OCI-LY3 (cell line): ENCODE results near the gene STK32B.

Experiments used
- H2AFZ ChIP-seq: fragments of 200-600, 300-600 bp; shearing (Covaris generic); 2 replicates; pipeline ENCODE4 v1.6.0; 2014; ENCODE audit warnings: antibody characterized with exemption, low read depth, low read length
- H3K27ac ChIP-seq: fragments of 200-600, 300-600 bp; sonication (generic); 2 replicates; pipeline ENCODE4 v1.5.1; 2014; ENCODE audit warnings: mild to moderate bottlenecking, low read length, moderate library complexity, mixed read lengths
- H3K27me3 ChIP-seq: fragments of 200-600, 300-600 bp; sonication (generic); 2 replicates; pipeline ENCODE4 v1.6.1; 2014; ENCODE audit warnings: low read depth, low read length, mixed read lengths
- H3K36me3 ChIP-seq: fragments of 200-600, 300-600 bp; sonication (generic); replicated peaks from 2 replicates; pipeline ENCODE3; 2014; ENCODE audit warnings: low read depth, low read length, mixed read lengths
- H3K4me1 ChIP-seq: fragments of 300-600, 200-600 bp; sonication (generic); 2 replicates; pipeline ENCODE4 v1.6.1; 2014; ENCODE audit warnings: low read length, mixed read lengths
- H3K4me2 ChIP-seq: fragments of 200-600, 300-600 bp; sonication (generic); 2 replicates; pipeline ENCODE4 v1.6.1; 2014; ENCODE audit warnings: low read length, mixed read lengths
- H3K4me3 ChIP-seq: fragments of 300-600, 200-600 bp; sonication (generic); 2 replicates; pipeline ENCODE4 v1.5.1; 2014; ENCODE audit warnings: antibody characterized with exemption, mild to moderate bottlenecking, low read length, moderate library complexity
- H3K79me2 ChIP-seq: fragments of 300-600, 200-600 bp; shearing (Covaris generic); 2 replicates; pipeline ENCODE4 v1.6.1; 2014; ENCODE audit warnings: mild to moderate bottlenecking, low read length, mixed read lengths
- H3K9ac ChIP-seq: fragments of 300-600, 200-600 bp; shearing (Covaris generic); 2 replicates; pipeline ENCODE4 v1.6.0; 2014; ENCODE audit warnings: mild to moderate bottlenecking, low read length, moderate library complexity
- H3K9me3 ChIP-seq: fragments of 200-600, 300-600 bp; shearing (Covaris generic); 2 replicates; pipeline ENCODE4 v1.6.1; 2014; ENCODE audit warnings: low read length, mixed read lengths; ENCODE audit not compliant: insufficient read depth
- H4K20me1 ChIP-seq: fragments of 200-600, 300-600 bp; sonication (generic); 2 replicates; pipeline ENCODE4 v1.6.1; 2016; ENCODE audit warnings: low read length, mixed read lengths; ENCODE audit not compliant: insufficient read depth
- CTCF ChIP-seq: fragments of 200-600, 300-600 bp; sonication (generic); IDR thresholded peaks from 2 replicates; pipeline ENCODE4 v1.5.1; 2014; ENCODE audit warnings: antibody characterized with exemption, low read length, low read depth
- EZH2phosphoT487 ChIP-seq: fragments of 200-600 bp; shearing (Covaris generic); IDR thresholded peaks from 2 replicates; pipeline ENCODE4 v1.6.1; 2018; ENCODE audit warnings: antibody characterized with exemption, mixed run types, low read depth

Gene STK32B

GRCh38 chr4:5444918-5445517 is 393.7 kb downstream of the STK32B start:
- Histone ChIP-seq H3K9ac (no peak overlapping the region), H3K79me2 (no peaks in the 10 kb centered on the region), H3K4me2 (no peak overlapping the region), H3K36me3 (no peaks in the 10 kb centered on the region), H4K20me1 (no peaks in the 10 kb centered on the region), H3K27ac (no peak overlapping the region), H3K4me3 (no peak overlapping the region), H2AFZ (no peak overlapping the region), H3K9me3 (no peaks in the 10 kb centered on the region), H3K4me1 (no peaks in the 10 kb centered on the region), H3K27me3 (no peaks in the 10 kb centered on the region)
- TF ChIP-seq EZH2phosphoT487, result no peak
- TF ChIP-seq CTCF, result no peak

- no peaks in the 10 kb centered on the region for H3K79me2 ChIP-seq
- H3K4me1 ChIP-seq, result no peaks in the 10 kb centered on the region
- no peak overlapping the region for H3K27ac ChIP-seq
- H3K4me3 ChIP-seq, result no peak overlapping the region
- no peak overlapping the region for H3K9ac ChIP-seq
- no peaks in the 10 kb centered on the region for H4K20me1 ChIP-seq
- no peak for TF ChIP-seq EZH2phosphoT487
- no peak for TF ChIP-seq CTCF
- H3K9me3 ChIP-seq, result no peaks in the 10 kb centered on the region
- no peak overlapping the region for H3K4me2 ChIP-seq
- H3K27me3 ChIP-seq, result no peaks in the 10 kb centered on the region
- H2AFZ ChIP-seq, result no peak overlapping the region
- no peaks in the 10 kb centered on the region for H3K36me3 ChIP-seq
Observed at GRCh38 chr4:5446595-5447226, 395.4 kb downstream of the STK32B start.

- Histone ChIP-seq H3K9ac (no peak overlapping the region), H3K9me3 (no peaks in the 10 kb centered on the region), H3K4me1 (no peaks in the 10 kb centered on the region), H3K79me2 (no peaks in the 10 kb centered on the region), H3K27ac (no peak overlapping the region), H3K36me3 (no peaks in the 10 kb centered on the region), H3K27me3 (0 out of 2 replicates have a peak, but pooled peaks cover 1% of the 10 kb centered on the region), H2AFZ (no peak overlapping the region), H3K4me3 (no peak overlapping the region), H4K20me1 (no peaks in the 10 kb centered on the region), H3K4me2 (no peak overlapping the region)
- TF ChIP-seq CTCF, result no peak
Observed at GRCh38 chr4:5447755-5448154, 396.5 kb downstream of the STK32B start.

GRCh38 chr4:5448221-5448620 is 396.9 kb downstream of the STK32B start:
- no peaks in the 10 kb centered on the region for H4K20me1 ChIP-seq
- no peaks in the 10 kb centered on the region for H3K9me3 ChIP-seq
- no peaks in the 10 kb centered on the region for H3K79me2 ChIP-seq
- TF ChIP-seq CTCF (no peak), EZH2phosphoT487 (no peak)
- H3K9ac ChIP-seq, result no peak overlapping the region
- H3K36me3 ChIP-seq, result no peaks in the 10 kb centered on the region
- no peaks in the 10 kb centered on the region for H3K4me1 ChIP-seq
- no peak overlapping the region for H3K4me3 ChIP-seq
- H3K27ac ChIP-seq, result no peak overlapping the region
- H2AFZ ChIP-seq, result no peak overlapping the region
- H3K4me2 ChIP-seq, result no peak overlapping the region
- 0 out of 2 replicates have a peak, but pooled peaks cover 4% of the 10 kb centered on the region for H3K27me3 ChIP-seq
